ENCODE measurements around the gene PMEPA1. TPM values are rescaled to one million over a fixed set of nuclear protein-coding genes. Genes with fewer than 3 reads are reported as not detected.

The PMEPA1 gene
- polyA plus RNA-seq, 2 of the 4 experiments (the other 2 are of a cell fraction), result 131 to 147 TPM

- 77% methylated on average over 5 of the region's 5 CpGs for WGBS (ENCODE audit: missing lambda C conversion rate)
- peak overlapping the region; percentile 85 for H3K4me2 ChIP-seq
- no peak for DNase-seq (ENCODE audit: low read depth in 1 of 2, low spot score in 1 of 2)
These were observed 13.9 kb downstream of the PMEPA1 start for GRCh38 chr20:57695940-57696339.

GRCh38 chr20:57695012-57695411, 14.8 kb downstream of the PMEPA1 start:
- H3K9me3 ChIP-seq, result no peaks in the 10 kb centered on the region
- 0 out of 3 replicates have a peak overlapping the region, but pooled peaks have one; percentile 2 for H3K4me3 ChIP-seq
- TF ChIP-seq KDM1A (IDR thresholded peaks at IDR 0.05; ENCODE audit: low read depth) (no peak), HOXB5 (CRISPR knock-in tag; IDR thresholded peaks at IDR 0.05) (no peak), CHD2 (IDR thresholded peaks at IDR 0.05; ENCODE audit: low read length, partially characterized antibody) (no peak), TP53 (CRISPR knock-in tag; IDR thresholded peaks at IDR 0.05) (no peak), ZSCAN20 (CRISPR knock-in tag; IDR thresholded peaks at IDR 0.05) (no peak), GATA3 (IDR thresholded peaks at IDR 0.05; ENCODE audit: borderline replicate concordance) (0 out of 2 replicates have a peak, but pooled peaks have one; percentile 22), JUN (IDR thresholded peaks at IDR 0.05) (peak in 1 of 2 experiments; percentile 15; a peak in 1 of 5 replicates), FOSL2 (IDR thresholded peaks at IDR 0.05) (0 out of 2 replicates have a peak, but pooled peaks have one; percentile 22), FOSL2 (CRISPR knock-in tag; IDR thresholded peaks at IDR 0.05) (peak; percentile 59), EHMT2 (IDR thresholded peaks at IDR 0.05; ENCODE audit: low read depth) (no peak), MAX (IDR thresholded peaks at IDR 0.05) (peak; percentile 68; the same call in 1 of the 2 replicates), MAZ (IDR thresholded peaks at IDR 0.05; ENCODE audit: borderline replicate concordance, low read depth, low read length) (no peak), CEBPB (IDR thresholded peaks at IDR 0.05) (no peak), BHLHE40 (IDR thresholded peaks at IDR 0.05; ENCODE audit: low read depth, low read length) (no peak), ZC3H11A (IDR thresholded peaks at IDR 0.05) (no peak), ZNF302 (CRISPR knock-in tag; IDR thresholded peaks at IDR 0.05) (no peak), CTCF (IDR thresholded peaks at IDR 0.05) (no peak), TFCP2L1 (CRISPR knock-in tag; IDR thresholded peaks at IDR 0.05) (no peak), E2F6 (IDR thresholded peaks at IDR 0.05; ENCODE audit: borderline replicate concordance, low read depth) (peak; percentile 48; the same call in 1 of the 2 replicates), HOXB13 (CRISPR knock-in tag; IDR thresholded peaks at IDR 0.05; ENCODE audit: low read depth) (no peak), EP300 (IDR thresholded peaks at IDR 0.05) (peak in 1 of 2 experiments; percentile 20; a peak in 1 of 5 replicates), NPAS2 (CRISPR knock-in tag; IDR thresholded peaks at IDR 0.05; ENCODE audit: borderline replicate concordance) (no peak)
- FAIRE-seq (no peak), ATAC-seq (peak in 1 of 2 experiments; percentile 7; a peak in 3 of 6 replicates), DNase-seq (ENCODE audit: low read depth in 1 of 2, low spot score in 1 of 2) (peak in 1 of 2 experiments; percentile 55)
- H3K4me2 ChIP-seq, result peak overlapping the region; percentile 85
- peak overlapping the region; percentile 92 to 97 for H3K27ac ChIP-seq
- POLR2A ChIA-PET, result interaction anchor here (4.8 kb wide), 1 partner anchor 15 kb away, joined by 23 read pairs; the partner anchor contains the start of gene PMEPA1
- 48% methylated on average over 6 of the region's 11 CpGs for WGBS (ENCODE audit: missing lambda C conversion rate)
- peaks cover 95% of the 10 kb centered on the region for H3K4me1 ChIP-seq
- CTCF ChIA-PET, result interaction anchor here (0.6 to 3.4 kb wide), 6 partner anchors 12 to 98 kb away, joined by 3 to 14 read pairs (median 4); partner anchors contain the start of gene PMEPA1

More at GRCh38 chr20:57695940-57696339, 13.9 kb downstream of the PMEPA1 start:
- TF ChIP-seq ZC3H11A (IDR thresholded peaks at IDR 0.05) (no peak), POLR2AphosphoS2 (conservative IDR thresholded peaks at IDR 0.05; ENCODE audit: low read length) (peak; percentile 47; the same call in 1 of the 2 replicates)
- CTCF ChIA-PET, result interaction anchor here (1.7 to 3.4 kb wide), 3 partner anchors 11 to 99 kb away, joined by 4 to 14 read pairs (median 4); no protein-coding TSS in a partner anchor
- Histone ChIP-seq H3K27ac (peak overlapping the region; percentile 92 to 97), H3K9me3 (no peaks in the 10 kb centered on the region), H3K4me1 (peaks cover 95% of the 10 kb centered on the region), H3K4me3 (no peak overlapping the region)
- FAIRE-seq, result no peak
- ATAC-seq, result no peak
- POLR2A ChIA-PET, result interaction anchor here (1.6 to 4.8 kb wide), 2 partner anchors 14 to 416 kb away, joined by 3 to 23 read pairs; partner anchors contain the start of gene PMEPA1

Data from A549 (cell line).